Endothelial cell of umbilical vein (primary cell): ENCODE data around the gene UPF1. TPM values are rescaled to one million over a fixed set of nuclear protein-coding genes. Genes with fewer than 3 reads are reported as not detected.
"Not testable (repeated sequence)": the region's sequence is repeated elsewhere in the genome, so short reads cannot be mapped to it uniquely, and the experiment has no call there.

Experiments used
- BruUV-seq: library from RNA; stranded (reverse); fragments of 400-500 nt; replicated peaks from 2 replicates; lab custom pipeline; 2021; lab: Mats Ljungman, UMichigan
- CTCF ChIA-PET: fragments of 300-600, 350-600 bp; sonication (Branson Sonifier 250); formaldehyde crosslinking; loops from one replicate; lab custom pipeline; 2021; ENCODE audit warnings: antibody characterized with exemption, inconsistent platforms; lab: Charles Lee
- POLR2A ChIA-PET: fragments of 300-600, 350-600 bp; sonication (Branson Sonifier 250); formaldehyde crosslinking; loops from one replicate; lab custom pipeline; 2021; ENCODE audit warnings: antibody characterized with exemption, inconsistent platforms; lab: Charles Lee
- DNase-seq: peaks from one replicate; pipeline ENCODE4 v3.0.0-alpha.2; 2011; ENCODE audit warnings: low read depth, low spot score
- FAIRE-seq: peaks from 2 replicates; lab custom pipeline; 2011; peaks lifted over from hg19 to GRCh38; lab: Jason Lieb, UNC
- H2AFZ ChIP-seq: 2 replicates; pipeline ENCODE4 v1.6.0; 2012; ENCODE audit warnings: low read depth, low read length, control low read depth, inconsistent platforms
- H3K27ac ChIP-seq: 2 replicates; pipeline ENCODE4 v1.5.1; 2011; ENCODE audit warnings: low read depth, mild to moderate bottlenecking, control low read depth, low read length, moderate library complexity; ENCODE audit not compliant: insufficient read depth
- H3K27me3 ChIP-seq, 2 experiments: 2 replicates each; pipeline versions ENCODE4 v1.6.0 to v1.6.1; 2011; ENCODE audit warnings: low read length in 2 of 2, mixed read lengths in 1 of 2; ENCODE audit not compliant: control insufficient read depth in 2 of 2, insufficient read depth in 2 of 2
- H3K36me3 ChIP-seq, 2 experiments: 2 replicates in 1 of 2; 3 replicates in 1 of 2; pipeline ENCODE4 v1.5.1; 2011; ENCODE audit warnings: low read length in 2 of 2, mild to moderate bottlenecking in 1 of 2, moderate library complexity in 1 of 2; ENCODE audit not compliant: control insufficient read depth in 2 of 2, insufficient read depth in 2 of 2; ENCODE audit errors: extremely low read depth in 1 of 2
- H3K4me1 ChIP-seq: 3 replicates; pipeline ENCODE4 v1.5.1; 2011; ENCODE audit warnings: mild to moderate bottlenecking, low read length; ENCODE audit not compliant: control insufficient read depth, insufficient read depth; ENCODE audit errors: extremely low read depth
- H3K4me2 ChIP-seq: 2 replicates; pipeline ENCODE4 v1.6.1; 2011; ENCODE audit warnings: low read length, control low read depth, mixed read lengths; ENCODE audit not compliant: insufficient read depth
- H3K4me3 ChIP-seq, 3 experiments: fragments of 200-600 bp in 1 of 3; sonication (generic), shearing (Covaris generic) in 1 of 3; replicated peaks in 1 of 3; 2 replicates each; pipeline ENCODE4 v1.5.1; 2011 to 2016; ENCODE audit warnings: control low read depth in 3 of 3, low read length in 3 of 3, mild to moderate bottlenecking in 2 of 3, inconsistent platforms in 1 of 3, low read depth in 1 of 3, moderate library complexity in 1 of 3; ENCODE audit not compliant: insufficient read depth in 1 of 3
- H3K79me2 ChIP-seq: 2 replicates; pipeline ENCODE4 v1.6.0; 2012; ENCODE audit warnings: low read length, inconsistent platforms; ENCODE audit not compliant: control insufficient read depth, insufficient read depth
- H3K9ac ChIP-seq: replicated peaks from 2 replicates; pipeline ENCODE3; 2011; ENCODE audit warnings: low read length, control low read depth; ENCODE audit not compliant: insufficient read depth; ENCODE audit errors: extremely low read depth
- H3K9me1 ChIP-seq: replicated peaks from 3 replicates; pipeline ENCODE4 v1.6.0; 2011; ENCODE audit warnings: mild to moderate bottlenecking, low read length; ENCODE audit not compliant: control insufficient read depth, insufficient read depth; ENCODE audit errors: extremely low read depth
- H3K9me3 ChIP-seq: replicated peaks from 2 replicates; pipeline ENCODE4 v1.5.1; 2012; ENCODE audit warnings: low read length, inconsistent platforms; ENCODE audit not compliant: control insufficient read depth, insufficient read depth
- H4K20me1 ChIP-seq: replicated peaks from 2 replicates; pipeline ENCODE3; 2011; ENCODE audit warnings: mild to moderate bottlenecking, low read length; ENCODE audit not compliant: control insufficient read depth, insufficient read depth; ENCODE audit errors: extremely low read depth
- CTCF ChIP-seq, 2 donors: IDR thresholded peaks; 1 replicate in 1 of 2; 2 replicates in 1 of 2; pipeline ENCODE4 v1.5.1; 2011; ENCODE audit warnings: low read length in 2 of 2, mild to moderate bottlenecking in 2 of 2, moderate library complexity in 2 of 2, control low read depth in 1 of 2, inconsistent platforms in 1 of 2, low read depth in 1 of 2; ENCODE audit not compliant: insufficient read depth in 1 of 2; ENCODE audit errors: extremely low read depth in 1 of 2
- EZH2 ChIP-seq: IDR thresholded peaks from 2 replicates; pipeline ENCODE4 v1.6.1; 2012; ENCODE audit warnings: borderline replicate concordance, low read depth, mild to moderate bottlenecking, moderate library complexity, low read length, inconsistent platforms; ENCODE audit not compliant: severe bottlenecking
- FOS ChIP-seq: IDR thresholded peaks from 2 replicates; pipeline ENCODE4 v1.6.1; 2011; ENCODE audit warnings: mild to moderate bottlenecking, low read length, moderate library complexity, borderline replicate concordance; ENCODE audit not compliant: insufficient read depth
- GATA2 ChIP-seq: IDR thresholded peaks from 2 replicates; pipeline ENCODE4 v1.7.0; 2011; ENCODE audit warnings: low read depth, mild to moderate bottlenecking, moderate library complexity, mixed read lengths, low read length; ENCODE audit not compliant: insufficient read length, insufficient read depth
- MAX ChIP-seq: IDR thresholded peaks from 2 replicates; pipeline ENCODE4 v1.6.1; 2011; ENCODE audit not compliant: insufficient read depth, insufficient read length
- MYC ChIP-seq: IDR thresholded peaks from one replicate; pipeline ENCODE4 v1.6.1; 2011; ENCODE audit warnings: mild to moderate bottlenecking, low read depth, low read length
- dilution Hi-C: fragments of 300-500 bp; cut with MboI; formaldehyde crosslinking; loops from one replicate; pipeline ENCODE4 v1.15.0; 2019; ENCODE audit warnings: low sequenced_read_pairs; ENCODE audit not compliant: extremely low pct_ligation_motif_present
- intact Hi-C: fragments of 100-400 bp; cut with micrococcal nuclease; formaldehyde crosslinking; loops from one replicate; pipeline ENCODE4 v1.10.0; 2022
- polyA plus RNA-seq, 4 experiments: library from polyadenylated mRNA; depleted of rRNA in 3 of 4; stranded (reverse) in 3 of 4; unstranded in 1 of 4; fragments of >200 nt; gene quantifications; 2 replicates each; pipeline versions ENCODE4 v1.2.1 to v1.2.3, GENCODE V29; 2011 to 2012; ENCODE audit warnings: missing spikeins in 1 of 4
- total RNA-seq: library from RNA; stranded (reverse); gene quantifications from 2 replicates; pipeline ENCODE4 v1.2.3, GENCODE V29; 2021

The UPF1 gene
- total and polyA plus RNA-seq, 2 donors (not counting 3 experiments of a cell fraction or from before 2014, with no cell fraction given) = 65.9 to 68.2 TPM

DNA sequence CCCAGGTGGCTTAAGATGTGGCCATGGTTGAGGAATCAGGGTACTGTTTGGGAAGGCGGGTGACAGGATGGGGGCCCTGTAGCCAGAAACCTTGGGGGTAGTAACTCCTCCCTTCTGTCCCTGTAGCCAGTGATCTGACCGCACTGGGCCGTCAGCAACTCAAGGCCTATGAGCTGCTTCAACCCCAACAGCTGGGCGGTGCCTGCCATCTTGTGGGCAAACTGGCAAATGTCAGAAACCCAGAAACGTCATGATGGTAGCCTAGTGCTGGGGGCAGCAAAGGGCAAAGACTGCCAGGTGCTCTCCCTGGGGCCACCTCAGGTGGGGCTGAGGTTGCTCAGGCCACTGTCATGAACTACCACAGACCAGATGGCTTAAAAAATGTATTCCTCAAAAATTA is 83.9 kb downstream of the UPF1 start:
- no TSS peak for BruUV-seq
- Histone ChIP-seq H3K79me2 (peaks cover 54% of the 10 kb centered on the region), H3K27me3 (no peaks in the 10 kb centered on the region), H3K36me3 (peaks cover 5 to 17% of the 10 kb centered on the region in 2 experiments), H3K9ac (no peak overlapping the region), H3K9me3 (no peaks in the 10 kb centered on the region), H3K4me3 (no peak overlapping the region), H3K4me2 (no peak overlapping the region), H2AFZ (no peak overlapping the region), H4K20me1 (peaks cover 2% of the 10 kb centered on the region), H3K4me1 (peaks cover 13% of the 10 kb centered on the region), H3K27ac (no peak overlapping the region), H3K9me1 (no peaks in the 10 kb centered on the region)
- ChIA-PET POLR2A (no interaction called here), CTCF (interaction anchor here (0.6 to 1.5 kb wide), 7 partner anchors 16 to 322 kb away, joined by 3 to 9 read pairs (median 4); partner anchors contain the start of gene CERS1)
- FAIRE-seq (peak; percentile 55), DNase-seq (peak; percentile 55)
- intact Hi-C loops (loop anchor here (1.0 to 10.0 kb wide), 3 partner anchors 51 to 461 kb away; no protein-coding TSS in a partner anchor), dilution Hi-C loops (no loop called here)
- no peak for TF ChIP-seq MAX
- TF ChIP-seq CTCF (IDR thresholded peaks at IDR 0.05; ENCODE audit: extremely low read depth in 1 of 2, insufficient read depth in 1 of 2, low read depth in 1 of 2, low read length in 2 of 2) = peak; percentile 42 to 60
- TF ChIP-seq GATA2 = no peak
- TF ChIP-seq FOS = no peak
- no peak for TF ChIP-seq EZH2
- TF ChIP-seq MYC = no peak

GRCh38 chr19:18917593-18917992 is 85.8 kb downstream of the UPF1 start:
- H3K4me3 ChIP-seq, H4K20me1 ChIP-seq, H3K9ac ChIP-seq, dilution Hi-C loops, H3K9me1 ChIP-seq, BruUV-seq, H3K9me3 ChIP-seq, FAIRE-seq, DNase-seq, H3K27ac ChIP-seq, H3K27me3 ChIP-seq, H2AFZ ChIP-seq, H3K4me2 ChIP-seq: not testable (repeated sequence)
- Histone ChIP-seq H3K4me1 (peaks cover 13% of the 10 kb centered on the region), H3K36me3 (peaks cover 11 to 26% of the 10 kb centered on the region in 2 experiments), H3K79me2 (peaks cover 59% of the 10 kb centered on the region)
- CTCF ChIA-PET = interaction anchor here (0.6 to 2.3 kb wide), 2 partner anchors 70 to 240 kb away, joined by 3 to 23 read pairs; no protein-coding TSS in a partner anchor
- POLR2A ChIA-PET = interaction anchor here (0.7 kb wide), 1 partner anchor 133 kb away, joined by 12 read pairs; no protein-coding TSS in a partner anchor
- intact Hi-C loops = loop anchor here (10.0 kb wide), 2 partner anchors 53 to 463 kb away; no protein-coding TSS in a partner anchor
